ENCODE results near the gene IQCF5.
"Not testable (repeated sequence)": the region's sequence is repeated elsewhere in the genome, so short reads cannot be mapped to it uniquely, and the experiment has no call there.

Gene IQCF5

GRCh38 chr3:51862886-51863285 lies 12.5 kb downstream of the IQCF5 start:
- DNase-seq: no peak

DNA sequence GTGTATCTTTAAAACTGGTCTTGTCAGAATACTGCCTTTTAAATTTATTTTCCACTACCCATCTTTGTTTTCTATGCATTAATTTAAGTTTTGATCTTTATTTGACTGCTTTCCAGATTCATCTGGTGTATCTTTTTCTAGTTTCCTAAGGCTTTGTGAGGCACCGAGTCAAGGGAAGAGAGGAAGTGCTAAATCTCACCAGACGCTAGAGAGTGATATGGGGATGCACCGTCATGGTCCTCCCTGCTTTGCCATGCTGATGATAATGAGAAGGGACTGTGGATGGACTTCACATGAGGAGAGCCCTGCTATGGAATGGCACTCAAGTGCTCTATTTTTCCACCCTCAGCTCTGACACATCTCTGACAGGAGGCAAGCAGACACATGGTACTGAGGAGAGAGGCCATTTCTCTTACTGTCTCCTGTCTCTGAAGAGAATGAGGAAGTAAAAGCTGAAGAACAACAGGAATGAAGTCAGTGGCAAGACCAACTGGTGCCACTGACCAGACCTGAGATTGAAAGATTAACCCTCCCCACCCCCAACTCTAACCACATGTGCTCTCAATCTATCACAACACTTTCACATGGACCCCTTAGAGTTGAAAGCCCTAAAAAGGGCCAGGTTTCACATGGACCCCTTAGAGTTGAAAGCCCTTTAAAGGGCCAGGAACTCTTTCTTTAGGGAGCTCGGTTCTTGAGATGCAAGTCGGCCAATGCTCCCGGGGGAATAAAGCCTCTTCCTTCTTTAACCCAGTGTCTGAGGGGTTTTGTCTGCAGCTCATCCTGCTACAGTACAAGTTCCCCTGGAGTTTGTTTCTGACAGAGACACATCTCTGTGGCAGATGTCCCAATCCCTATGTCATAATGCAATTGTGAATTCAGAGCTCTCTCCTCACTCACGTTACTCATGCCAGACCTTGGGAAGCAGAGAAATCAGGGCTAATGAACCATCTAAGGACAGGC lies 14.4 kb downstream of the IQCF5 start, which contains the start of gene IQCF2:
TSS of gene IQCF2 (plus strand) at position 913 of the 963 bp plus-strand sequence. CDS start 52 bp downstream, outside the sequence.
- DNase-seq: no peak

DNA sequence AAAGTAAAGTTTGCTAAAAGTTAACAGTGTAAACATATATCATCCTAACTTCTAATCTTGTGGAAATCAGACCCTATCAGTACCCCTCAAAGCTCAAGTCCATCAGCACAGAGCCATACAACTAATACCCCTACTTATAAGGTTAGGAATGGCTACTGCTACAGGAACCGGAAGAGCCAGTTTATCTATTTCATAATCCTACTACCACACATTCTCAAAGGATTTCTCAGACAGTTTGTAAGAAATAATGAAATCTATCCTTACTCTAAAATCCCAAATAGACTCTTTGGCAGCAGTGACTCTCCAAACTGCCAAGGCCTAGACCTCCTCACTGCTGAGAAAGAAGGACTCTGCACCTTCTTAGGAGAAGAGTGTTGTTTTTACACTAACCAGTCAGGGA lies 20.0 kb downstream of the IQCF5 start:
- DNase-seq: not testable (repeated sequence)

GRCh38 chr3:51845129-51845528 lies 30.3 kb downstream of the IQCF5 start:
- no peak for DNase-seq

GRCh38 chr3:51836606-51837005 lies 38.8 kb downstream of the IQCF5 start:
- DNase-seq: no peak

GRCh38 chr3:51830836-51831385 lies 44.5 kb downstream of the IQCF5 start:
- peak; percentile 6 for DNase-seq

DNA sequence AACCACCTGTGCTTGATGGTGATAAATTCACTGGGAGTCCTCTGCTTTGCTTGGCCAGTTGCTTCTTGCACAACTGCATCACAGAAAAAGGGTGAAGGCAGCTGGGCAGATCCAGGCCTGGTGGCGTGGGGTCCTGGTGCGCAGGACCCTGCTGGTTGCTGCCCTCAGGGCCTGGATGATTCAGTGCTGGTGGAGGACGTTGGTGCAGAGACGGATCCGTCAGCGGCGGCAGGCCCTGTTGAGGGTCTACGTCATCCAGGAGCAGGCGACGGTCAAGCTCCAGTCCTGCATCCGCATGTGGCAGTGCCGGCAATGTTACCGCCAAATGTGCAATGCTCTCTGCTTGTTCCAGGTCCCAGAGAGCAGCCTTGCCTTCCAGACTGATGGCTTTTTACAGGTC lies 45.1 kb downstream of the IQCF5 start:
- no peak for DNase-seq

DNA sequence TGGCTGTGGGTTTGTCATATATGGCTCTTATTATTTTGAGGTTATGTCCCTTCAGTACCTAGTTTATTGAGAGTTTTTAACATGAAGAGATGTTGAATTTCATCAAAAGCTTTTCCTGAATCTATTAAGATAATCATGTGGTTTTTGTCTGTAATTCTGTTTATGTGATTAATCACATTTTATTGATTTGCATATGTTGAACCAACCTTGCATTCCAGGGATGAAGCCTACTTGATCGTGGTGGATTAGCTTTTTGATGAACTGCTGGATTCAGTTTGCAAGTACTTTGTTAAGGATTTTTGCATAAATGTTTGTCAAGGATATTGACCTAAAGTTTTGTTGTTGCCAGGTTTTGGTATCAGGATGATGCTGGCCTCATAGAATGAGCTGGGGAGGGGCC lies 47.1 kb downstream of the IQCF5 start:
- no peak for DNase-seq

Data from NCI-H1694 (cell line).